ENCODE results near the gene CAPN11.

DNA sequence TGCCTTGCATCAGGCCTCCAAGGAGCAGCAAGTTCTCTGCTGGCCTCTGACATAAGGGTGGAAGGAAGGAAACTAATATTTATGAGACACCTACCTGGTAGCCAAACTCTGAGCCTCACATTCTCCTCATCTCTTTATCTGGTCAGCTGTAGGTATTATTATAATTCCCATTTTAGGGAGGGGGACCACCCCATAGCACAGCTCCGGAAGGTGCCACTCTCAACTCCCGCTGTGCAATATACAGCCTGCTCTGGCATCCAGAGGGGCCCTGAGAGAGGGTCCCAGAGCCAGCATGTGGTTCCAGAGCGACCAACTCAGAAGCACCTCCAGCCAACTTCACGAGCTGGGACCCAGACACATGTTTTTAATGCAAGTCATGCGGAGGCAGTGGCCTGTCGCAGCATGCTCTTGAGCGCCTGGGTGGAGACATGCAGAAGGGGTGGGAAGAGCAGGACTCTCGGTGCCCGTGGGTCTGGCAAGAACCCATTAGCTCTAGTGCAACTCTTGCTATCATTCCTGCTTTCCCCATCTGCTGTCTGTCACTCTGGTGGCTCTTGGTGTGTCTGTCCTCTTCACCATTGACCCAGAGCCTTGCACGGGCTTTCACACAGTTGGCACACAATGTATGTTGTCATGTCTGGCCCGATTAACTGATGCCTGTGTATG, 43.2 kb downstream of the CAPN11 start:
- TF ChIP-seq, protein P1, sequence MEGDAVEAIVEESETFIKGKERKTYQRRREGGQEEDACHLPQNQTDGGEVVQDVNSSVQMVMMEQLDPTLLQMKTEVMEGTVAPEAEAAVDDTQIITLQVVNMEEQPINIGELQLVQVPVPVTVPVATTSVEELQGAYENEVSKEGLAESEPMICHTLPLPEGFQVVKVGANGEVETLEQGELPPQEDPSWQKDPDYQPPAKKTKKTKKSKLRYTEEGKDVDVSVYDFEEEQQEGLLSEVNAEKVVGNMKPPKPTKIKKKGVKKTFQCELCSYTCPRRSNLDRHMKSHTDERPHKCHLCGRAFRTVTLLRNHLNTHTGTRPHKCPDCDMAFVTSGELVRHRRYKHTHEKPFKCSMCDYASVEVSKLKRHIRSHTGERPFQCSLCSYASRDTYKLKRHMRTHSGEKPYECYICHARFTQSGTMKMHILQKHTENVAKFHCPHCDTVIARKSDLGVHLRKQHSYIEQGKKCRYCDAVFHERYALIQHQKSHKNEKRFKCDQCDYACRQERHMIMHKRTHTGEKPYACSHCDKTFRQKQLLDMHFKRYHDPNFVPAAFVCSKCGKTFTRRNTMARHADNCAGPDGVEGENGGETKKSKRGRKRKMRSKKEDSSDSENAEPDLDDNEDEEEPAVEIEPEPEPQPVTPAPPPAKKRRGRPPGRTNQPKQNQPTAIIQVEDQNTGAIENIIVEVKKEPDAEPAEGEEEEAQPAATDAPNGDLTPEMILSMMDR (IDR thresholded peaks at IDR 0.05): no peak
- TF ChIP-seq POLR2A (IDR thresholded peaks at IDR 0.05): no peak
